Right forelimb (tissue), 1 donor: ENCODE data around the gene UNG.

Experiments
- DNase-seq: peaks from one replicate; pipeline ENCODE4 v3.0.0-alpha.2; 2018

The UNG gene

GRCh38 chr12:109157986-109158385, 60.6 kb downstream of the UNG start:
- no peak for DNase-seq

GRCh38 chr12:109160433-109160832, 63.0 kb downstream of the UNG start:
- DNase-seq: no peak
